ENCODE results near the gene KRTAP5-1. TPM values are rescaled to one million over a fixed set of nuclear protein-coding genes. Genes with fewer than 3 reads are reported as not detected.

Gene KRTAP5-1
- total RNA-seq, 1 donor, result not detected

DNA sequence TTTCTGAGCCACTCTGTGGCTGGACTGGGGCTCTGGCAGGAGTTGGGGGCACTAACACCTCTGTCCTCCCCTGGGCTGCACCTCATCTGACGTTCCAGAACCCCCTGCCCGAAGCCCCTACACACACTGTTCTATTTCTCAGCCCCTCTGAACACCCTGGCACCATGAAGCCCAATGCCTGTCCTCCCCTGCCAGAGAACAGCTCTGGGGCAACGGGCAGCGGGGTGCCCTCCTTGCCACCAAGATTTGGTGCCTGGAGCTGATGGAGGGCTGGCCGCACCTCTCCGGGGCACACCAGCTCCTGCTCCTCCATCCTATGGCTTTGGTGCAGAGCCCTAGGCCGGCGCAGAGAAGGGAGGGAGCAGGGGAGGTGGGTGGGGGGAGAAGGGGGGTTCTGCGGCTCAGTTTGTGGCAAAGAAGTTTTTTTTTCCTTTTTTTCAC, 29.4 kb downstream of the KRTAP5-1 start:
- H3K4me3 ChIP-seq (ENCODE audit: insufficient read depth, low read length), result no peak overlapping the region
- H3K79me2 ChIP-seq (ENCODE audit: insufficient read depth, low read length), result no peaks in the 10 kb centered on the region
- no peaks in the 10 kb centered on the region for H3K9me3 ChIP-seq (ENCODE audit: low read depth, low read length)
- DNase-seq (ENCODE audit: insufficient read length, low spot score, missing footprints), result no peak
- H3K27ac ChIP-seq (ENCODE audit: low read depth, low read length), result no peak overlapping the region
- H4K20me1 ChIP-seq (ENCODE audit: insufficient read depth, low read length), result peaks cover 3% of the 10 kb centered on the region
- peaks cover 15% of the 10 kb centered on the region for H3K4me1 ChIP-seq (ENCODE audit: insufficient read depth, low read length)
- H2AFZ ChIP-seq (ENCODE audit: low read length), result no peak overlapping the region
- TF ChIP-seq CTCF (IDR thresholded peaks at IDR 0.05; ENCODE audit: extremely low read depth, low read depth, low read length), result no peak
- H3K36me3 ChIP-seq (ENCODE audit: insufficient read depth, low read length), result no peaks in the 10 kb centered on the region
- H3K4me2 ChIP-seq (ENCODE audit: insufficient read depth, low read length), result no peak overlapping the region
- H3K27me3 ChIP-seq (ENCODE audit: insufficient read depth, low read length), result no peaks in the 10 kb centered on the region

GRCh38 chr11:1554981-1555712, 29.9 kb downstream of the KRTAP5-1 start:
- Histone ChIP-seq H3K4me2 (ENCODE audit: insufficient read depth, low read length) (no peak overlapping the region), H3K4me1 (ENCODE audit: insufficient read depth, low read length) (peaks cover 15% of the 10 kb centered on the region), H3K27me3 (ENCODE audit: insufficient read depth, low read length) (no peaks in the 10 kb centered on the region), H4K20me1 (ENCODE audit: insufficient read depth, low read length) (no peaks in the 10 kb centered on the region), H3K36me3 (ENCODE audit: insufficient read depth, low read length) (no peaks in the 10 kb centered on the region), H3K4me3 (ENCODE audit: insufficient read depth, low read length) (no peak overlapping the region), H2AFZ (ENCODE audit: low read length) (no peak overlapping the region), H3K9me3 (ENCODE audit: low read depth, low read length) (no peaks in the 10 kb centered on the region), H3K79me2 (ENCODE audit: insufficient read depth, low read length) (no peaks in the 10 kb centered on the region), H3K27ac (ENCODE audit: low read depth, low read length) (no peak overlapping the region)
- TF ChIP-seq CTCF (IDR thresholded peaks at IDR 0.05; ENCODE audit: extremely low read depth, low read depth, low read length), result no peak
- peak; percentile 58 for DNase-seq (ENCODE audit: insufficient read length, low spot score, missing footprints)

GRCh38 chr11:1553808-1554594, 31.1 kb downstream of the KRTAP5-1 start:
- Histone ChIP-seq H3K9me3 (ENCODE audit: low read depth, low read length) (no peaks in the 10 kb centered on the region), H3K27me3 (ENCODE audit: insufficient read depth, low read length) (no peaks in the 10 kb centered on the region), H2AFZ (ENCODE audit: low read length) (no peak overlapping the region), H3K79me2 (ENCODE audit: insufficient read depth, low read length) (no peaks in the 10 kb centered on the region), H3K27ac (ENCODE audit: low read depth, low read length) (no peak overlapping the region), H4K20me1 (ENCODE audit: insufficient read depth, low read length) (no peaks in the 10 kb centered on the region), H3K4me1 (ENCODE audit: insufficient read depth, low read length) (peaks cover 8% of the 10 kb centered on the region), H3K36me3 (ENCODE audit: insufficient read depth, low read length) (no peaks in the 10 kb centered on the region), H3K4me2 (ENCODE audit: insufficient read depth, low read length) (no peak overlapping the region), H3K4me3 (ENCODE audit: insufficient read depth, low read length) (no peak overlapping the region)
- DNase-seq (ENCODE audit: insufficient read length, low spot score, missing footprints), result no peak
- no peak for TF ChIP-seq CTCF (IDR thresholded peaks at IDR 0.05; ENCODE audit: extremely low read depth, low read depth, low read length)

Data from osteoblast (primary cell).